ENCODE results near the gene KMT2D.

Gene KMT2D

DNA sequence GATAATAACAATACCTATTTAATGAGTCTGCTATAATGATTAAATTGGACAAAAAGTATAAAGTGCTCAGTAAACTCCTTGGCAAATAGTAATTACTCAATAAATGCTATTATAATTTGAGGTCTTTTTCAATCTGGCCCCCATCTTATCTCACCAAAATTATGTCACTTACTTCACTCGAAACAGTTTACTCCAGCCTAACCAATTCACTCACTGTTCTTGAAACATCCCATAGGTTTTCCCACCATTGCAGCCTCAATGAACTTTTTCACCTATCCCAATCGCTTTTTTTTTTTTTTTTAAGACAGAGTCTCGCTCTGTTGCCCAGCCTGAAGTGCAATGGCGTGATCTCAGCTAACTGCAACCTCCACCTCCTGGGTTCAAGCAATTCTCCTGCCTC, 24.6 kb downstream of the KMT2D start:
- DNase-seq (ENCODE audit: low spot score), result no peak

DNA sequence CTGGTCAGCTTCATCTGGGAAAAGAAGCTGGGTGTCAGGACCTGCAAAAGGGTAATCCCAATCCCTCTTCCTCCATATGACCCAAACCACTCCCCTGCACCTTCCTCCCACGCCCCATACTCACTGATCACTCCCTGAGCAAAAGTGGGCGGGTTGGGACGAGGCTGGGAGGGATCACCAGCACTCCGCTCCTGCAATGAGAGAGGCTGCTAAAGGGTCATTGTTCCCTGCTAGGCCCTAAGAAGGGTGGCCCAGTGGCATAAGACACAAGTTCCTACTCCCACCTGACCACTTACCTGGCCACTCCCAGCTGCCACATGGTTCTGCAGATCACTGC, 26.3 kb downstream of the KMT2D start:
- no peak for DNase-seq (ENCODE audit: low spot score)

DNA sequence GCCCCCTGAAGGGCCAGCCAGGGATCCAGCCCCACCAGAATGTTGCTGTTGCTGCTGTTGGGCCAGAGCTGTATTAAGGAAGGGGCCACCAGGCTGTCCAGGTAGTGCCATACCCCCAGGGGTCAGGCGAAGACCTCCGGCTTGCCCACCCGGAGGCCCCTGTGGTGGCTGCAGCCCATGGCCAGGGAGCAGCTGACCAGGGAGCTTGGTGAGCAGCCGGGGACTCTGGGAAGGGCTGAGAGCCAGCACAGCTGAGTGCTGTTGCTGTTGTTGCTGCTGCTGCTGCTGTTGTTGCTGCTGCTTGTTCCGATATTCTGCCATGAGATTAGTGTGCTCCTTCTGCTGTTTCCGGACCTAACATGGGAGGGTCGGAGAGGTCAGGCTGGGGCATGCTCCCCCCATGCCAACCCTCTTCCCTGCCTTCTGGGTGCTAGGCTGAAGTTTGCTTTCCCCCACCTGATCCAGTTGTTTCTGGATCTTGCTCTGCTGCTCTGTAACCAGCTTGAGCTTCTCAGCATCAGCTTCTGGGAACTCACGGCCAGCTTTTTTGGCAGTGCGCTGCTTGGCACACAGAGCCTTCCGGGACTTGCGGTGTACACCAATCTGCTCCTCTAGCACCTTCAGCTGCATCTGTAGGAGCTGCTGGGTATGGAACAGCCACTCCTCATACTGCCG, 26.8 kb downstream of the KMT2D start:
- peak; percentile 22 for DNase-seq (ENCODE audit: low spot score)

DNA sequence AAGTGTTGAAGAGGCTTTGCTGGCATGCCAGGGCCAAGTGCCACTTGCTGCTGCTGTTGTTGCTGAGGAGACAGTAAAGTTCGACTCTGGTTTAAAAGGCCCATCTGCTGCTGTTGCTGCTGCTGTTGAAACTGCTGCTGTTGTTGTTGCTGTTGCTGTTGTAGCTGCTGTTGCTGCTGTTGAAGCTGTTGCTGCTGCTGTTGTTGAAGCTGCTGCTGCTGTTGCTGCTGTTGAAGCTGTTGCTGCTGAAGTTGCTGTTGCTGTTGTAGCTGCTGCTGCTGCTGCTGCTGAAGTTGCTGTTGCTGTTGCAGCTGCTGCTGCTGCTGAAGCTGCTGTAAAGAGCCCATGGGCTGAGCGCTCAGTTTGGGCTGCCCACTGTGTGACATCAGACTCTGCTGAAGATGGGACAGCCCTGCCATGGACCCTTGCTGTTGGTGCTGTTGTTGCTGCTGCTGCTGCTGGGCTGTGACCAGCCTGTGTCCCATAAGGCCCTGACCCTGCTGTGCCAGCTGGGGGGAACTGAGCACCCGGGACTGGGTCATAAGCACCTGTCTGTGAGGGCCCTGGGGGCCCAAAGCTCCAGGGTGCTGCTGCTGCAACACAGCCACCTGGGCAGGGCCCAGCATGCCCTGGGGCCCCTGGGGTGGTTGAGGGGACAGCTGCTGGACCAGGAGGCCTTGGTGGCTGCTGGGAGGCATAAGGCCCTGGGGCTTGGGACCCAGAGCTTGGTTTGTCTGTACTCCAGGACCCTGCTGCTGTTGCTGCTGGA, 27.7 kb downstream of the KMT2D start:
- no peak for DNase-seq (ENCODE audit: low spot score)

DNA sequence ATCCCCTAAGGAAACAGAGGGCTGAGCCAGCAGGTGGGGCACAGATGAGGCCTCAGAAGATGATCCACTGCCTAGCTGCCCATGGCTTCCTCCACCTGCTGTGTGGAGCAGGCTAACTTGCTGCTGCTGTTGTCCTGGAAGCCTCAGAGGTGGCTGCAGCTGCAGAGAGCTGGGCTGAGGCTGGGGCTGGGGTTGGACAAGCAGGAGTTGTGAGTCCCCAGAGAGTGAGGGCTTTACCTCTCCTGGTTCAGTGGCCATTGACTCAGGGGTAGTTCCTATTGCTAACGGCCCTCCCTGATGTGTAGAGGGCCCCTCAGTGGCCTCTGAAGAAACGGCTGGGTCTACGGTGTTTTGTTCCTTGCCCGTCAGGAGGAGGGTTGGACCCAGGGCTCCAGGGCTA, 28.3 kb downstream of the KMT2D start:
- no peak for DNase-seq (ENCODE audit: low spot score)

DNA sequence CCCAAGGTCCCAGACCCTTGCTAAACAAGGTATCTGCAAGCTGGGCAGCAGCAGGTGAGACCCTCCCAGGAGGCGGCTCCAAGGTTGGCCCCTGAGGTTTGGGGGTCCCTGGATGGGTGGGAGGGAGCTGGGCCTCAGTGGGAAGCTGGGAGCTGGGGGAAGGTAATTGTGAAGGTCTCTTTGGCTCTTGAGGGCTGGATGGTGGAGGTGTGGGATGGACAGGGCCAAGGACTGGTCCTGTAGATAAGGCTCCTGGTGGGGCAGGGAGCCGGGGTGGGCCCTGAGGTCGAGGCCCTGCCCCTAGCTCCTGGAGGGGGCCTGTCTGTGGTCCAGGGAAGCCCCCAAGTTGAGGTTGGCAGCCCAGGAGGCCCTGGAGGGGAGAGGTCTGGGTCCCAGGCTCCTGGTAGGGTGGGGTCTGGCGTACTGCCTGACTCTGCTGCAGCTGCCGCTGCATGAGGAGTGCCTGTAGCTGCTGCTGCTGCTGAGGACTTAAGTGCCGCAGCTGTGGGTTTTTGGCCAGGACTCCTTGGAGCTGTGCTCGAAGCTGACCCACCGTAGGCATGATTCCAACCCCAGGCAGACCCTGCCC, 28.9 kb downstream of the KMT2D start:
- DNase-seq (ENCODE audit: low spot score), result no peak

DNA sequence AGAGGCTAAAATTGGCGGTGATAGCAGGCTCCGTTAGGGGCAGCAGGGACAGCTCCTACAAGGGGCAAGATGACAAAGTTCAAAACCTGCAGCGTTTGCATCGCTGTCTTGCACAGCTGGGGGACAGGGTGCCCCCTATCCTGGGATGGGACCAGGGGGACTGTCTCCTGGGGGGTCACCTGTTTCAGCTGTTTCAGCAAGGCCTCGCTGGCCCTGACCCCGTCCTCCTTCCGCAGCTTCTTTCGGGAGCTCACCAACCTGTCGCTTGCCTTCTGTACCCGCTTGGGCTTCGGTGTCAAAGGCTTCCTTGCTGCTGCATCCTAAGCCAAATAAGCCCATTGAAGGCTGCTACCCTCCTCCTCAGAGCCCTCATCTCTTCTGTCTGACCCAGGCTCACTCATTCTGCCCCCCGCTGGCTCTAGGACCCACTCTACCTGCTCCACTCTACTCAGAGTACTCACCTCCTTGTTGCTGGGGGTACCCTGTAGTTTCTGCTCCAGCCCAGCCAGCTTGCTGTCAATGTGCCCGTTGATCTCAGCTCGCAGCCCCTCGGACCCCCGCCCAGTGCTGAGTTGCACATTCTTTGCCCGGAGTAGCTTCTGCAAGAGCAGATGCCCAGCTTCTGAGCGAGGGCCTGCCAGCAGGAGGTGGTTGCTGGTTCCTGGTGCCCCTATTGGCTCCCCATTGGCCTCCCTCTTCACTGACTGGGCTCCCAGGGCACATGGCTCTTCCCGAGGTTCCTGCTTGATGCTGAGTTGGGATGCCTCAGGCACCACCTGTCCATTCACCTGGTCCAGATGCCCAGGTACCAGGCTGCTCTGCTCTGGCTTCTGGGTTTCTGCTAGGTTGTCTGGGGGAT, 29.7 kb downstream of the KMT2D start:
- DNase-seq (ENCODE audit: low spot score), result no peak

DNA sequence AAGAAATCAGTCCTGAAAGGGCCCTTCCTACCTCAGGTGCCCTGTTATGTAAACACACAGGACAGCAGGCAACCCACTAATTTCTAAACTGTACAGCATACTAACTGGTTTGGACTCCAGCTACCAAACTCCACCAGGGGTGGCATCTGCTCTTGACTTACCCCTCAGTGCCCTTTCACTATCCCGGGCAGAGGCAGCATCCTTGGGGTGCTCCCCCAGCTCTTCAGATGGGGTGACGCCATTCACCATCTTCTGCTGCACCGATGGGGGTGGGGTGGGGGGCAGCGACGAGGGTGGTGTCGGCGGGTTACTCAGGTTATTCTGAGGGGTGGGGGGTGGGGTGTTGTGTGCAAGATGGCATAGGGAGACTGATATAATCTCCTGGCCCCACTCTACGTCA, 30.5 kb downstream of the KMT2D start:
- DNase-seq (ENCODE audit: low spot score), result no peak

DNA sequence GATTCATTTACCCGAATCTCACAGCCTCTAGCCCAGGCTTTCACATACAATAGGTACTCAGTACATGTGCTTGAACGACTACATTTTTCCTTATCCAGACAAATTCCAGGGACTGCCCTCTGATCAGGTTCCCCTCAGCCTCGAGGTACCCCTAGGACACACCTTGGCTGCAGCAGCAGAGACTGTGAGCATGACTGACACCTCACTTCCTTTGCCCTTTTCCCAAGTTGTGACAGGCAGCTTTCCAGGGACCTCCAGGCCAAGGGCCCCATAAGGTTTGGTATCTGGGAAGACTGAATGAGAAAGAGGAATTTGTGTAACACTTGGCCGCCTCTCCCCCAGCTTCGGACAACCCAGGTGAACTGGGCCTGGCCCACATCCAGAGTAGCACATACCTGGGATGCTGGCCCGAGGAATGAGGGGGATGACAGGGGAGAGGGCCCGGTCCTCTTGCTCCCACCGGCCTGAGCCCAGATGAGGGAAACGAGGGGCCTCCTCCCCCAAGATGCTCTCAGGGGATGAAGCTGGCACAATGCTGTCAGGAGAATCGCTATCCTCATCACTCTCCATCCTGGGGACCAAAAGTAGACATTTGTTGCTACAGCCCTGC, 31.8 kb downstream of the KMT2D start:
- DNase-seq (ENCODE audit: low spot score), result no peak

DNA sequence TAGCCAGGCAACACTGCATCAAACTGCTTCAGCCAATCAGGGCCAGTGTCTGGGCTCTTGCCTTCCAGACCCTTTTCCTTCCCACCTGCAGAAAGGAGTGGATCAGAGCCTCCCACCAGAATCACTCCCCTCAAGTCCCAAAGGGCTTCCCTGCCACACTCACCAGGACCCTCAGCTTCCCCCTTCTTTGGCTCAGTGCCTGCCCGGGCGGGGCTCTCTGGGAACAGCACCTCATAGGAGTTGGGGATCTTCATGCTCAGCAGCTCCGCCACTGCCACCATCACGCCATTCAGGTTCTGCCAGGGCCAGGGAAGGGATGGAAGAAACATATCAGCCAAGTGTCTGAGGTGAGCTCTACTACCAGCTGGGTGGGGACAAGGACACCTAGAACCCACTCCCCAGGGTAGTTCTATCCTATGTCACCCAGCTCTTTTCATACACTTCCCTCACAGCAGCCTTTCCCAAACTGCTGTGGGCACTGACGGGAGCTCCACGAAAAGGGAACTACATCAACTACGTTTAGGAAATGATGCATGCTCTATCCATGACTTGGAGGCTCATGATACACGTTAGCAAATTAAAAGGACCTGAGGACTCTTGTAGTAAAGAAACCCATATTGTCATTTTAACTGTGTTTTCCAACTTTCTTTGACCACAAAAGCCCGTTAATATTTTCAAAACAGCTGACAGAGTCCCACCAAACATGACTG, 32.6 kb downstream of the KMT2D start:
- no peak for DNase-seq (ENCODE audit: low spot score)

DNA sequence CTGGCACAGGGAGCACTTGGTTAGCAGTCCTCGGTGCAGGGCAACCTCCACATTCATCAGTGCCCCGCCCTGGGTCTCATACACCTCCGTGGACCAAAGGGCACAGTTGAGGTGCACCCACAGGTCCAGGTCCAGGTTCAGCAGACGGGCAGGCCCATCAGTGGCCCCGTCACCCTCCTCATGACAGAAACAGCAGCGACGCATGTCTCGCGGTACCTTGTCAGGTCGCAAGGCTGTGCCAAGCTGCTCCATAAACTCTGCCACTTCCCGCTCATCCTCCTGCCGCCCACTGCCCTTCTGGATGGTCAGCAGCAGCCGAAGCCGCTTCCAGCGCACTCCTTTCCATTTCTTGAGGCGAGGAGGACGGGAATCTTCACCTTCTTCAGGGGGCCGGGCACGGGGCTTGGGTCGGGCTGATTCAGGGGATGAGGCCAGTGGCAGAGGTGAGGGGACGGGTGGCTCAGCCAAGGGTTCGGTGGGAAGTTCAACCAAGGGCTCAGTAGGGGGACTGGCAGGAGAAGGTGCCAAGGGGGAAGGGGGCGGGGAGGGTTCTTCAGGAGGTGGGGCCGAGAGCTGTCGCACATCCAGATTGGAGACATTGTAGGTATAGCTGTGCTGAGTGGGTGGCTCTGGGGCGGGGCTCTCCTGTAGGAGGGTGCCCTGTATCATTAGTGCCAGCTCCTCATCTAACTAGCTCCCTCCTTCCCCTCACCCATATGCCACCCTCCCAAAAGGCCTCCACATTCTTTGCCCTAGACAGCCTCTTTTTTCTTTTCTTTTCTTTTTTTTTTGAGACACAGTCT, 33.7 kb downstream of the KMT2D start:
- no peak for DNase-seq (ENCODE audit: low spot score)

DNA sequence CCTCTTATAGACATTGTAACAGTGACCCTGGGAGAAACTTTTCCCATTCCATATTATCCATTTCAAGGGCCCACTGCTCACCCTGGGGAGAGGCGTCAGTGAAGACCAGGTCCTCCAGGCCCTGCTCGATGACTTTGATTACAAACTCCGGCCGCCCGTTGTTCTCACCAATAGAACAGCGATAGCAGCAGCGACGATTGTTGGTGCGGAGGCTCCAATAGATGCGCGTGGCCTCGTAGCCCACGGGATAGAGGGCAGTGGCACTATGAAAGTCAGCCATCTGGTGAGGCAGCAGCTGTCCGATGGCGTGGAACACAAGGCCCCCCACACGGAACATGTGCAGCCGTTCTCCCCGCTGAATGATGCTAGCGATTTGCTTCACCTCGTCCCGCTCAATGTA, 34.5 kb downstream of the KMT2D start:
- DNase-seq (ENCODE audit: low spot score), result no peak

DNA sequence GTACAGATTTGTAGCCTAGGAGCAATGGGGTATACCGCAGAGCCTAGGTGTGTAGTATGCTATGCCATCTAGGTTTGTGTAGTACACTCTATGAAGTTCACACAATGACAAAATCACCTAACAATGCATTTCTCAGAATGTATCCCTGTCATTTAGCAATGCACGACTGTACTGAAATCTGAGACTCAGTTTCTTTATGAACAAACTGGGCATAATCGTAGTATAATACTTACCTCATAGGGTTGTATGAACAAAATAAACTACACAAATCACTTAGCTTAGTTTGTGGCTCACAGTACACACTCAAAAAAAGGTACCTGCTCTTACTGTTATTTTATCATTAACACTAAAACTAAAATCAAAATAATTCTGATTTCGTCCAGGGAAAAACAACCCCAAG, 35.1 kb downstream of the KMT2D start:
- DNase-seq (ENCODE audit: low spot score), result no peak

DNA sequence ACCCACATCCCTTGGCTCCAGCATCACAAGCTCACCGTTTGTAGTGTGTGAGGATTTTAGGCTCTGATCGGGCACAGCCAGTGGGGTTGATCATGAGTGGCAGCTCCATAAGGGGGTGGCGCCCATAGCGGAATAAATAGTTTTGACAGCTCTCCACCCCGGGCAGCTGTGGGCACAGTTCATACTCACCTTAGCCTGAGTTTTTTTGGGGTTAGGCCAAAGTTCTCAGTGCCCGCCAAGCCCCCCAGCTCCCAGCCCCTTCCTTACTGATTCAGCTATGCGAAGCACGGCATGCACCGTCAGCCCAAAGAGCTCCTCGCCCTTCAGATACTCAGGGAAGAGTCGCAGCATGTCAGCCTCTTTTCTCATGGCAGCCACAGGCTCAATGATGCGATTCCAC, 36.1 kb downstream of the KMT2D start:
- no peak for DNase-seq (ENCODE audit: low spot score)

DNA sequence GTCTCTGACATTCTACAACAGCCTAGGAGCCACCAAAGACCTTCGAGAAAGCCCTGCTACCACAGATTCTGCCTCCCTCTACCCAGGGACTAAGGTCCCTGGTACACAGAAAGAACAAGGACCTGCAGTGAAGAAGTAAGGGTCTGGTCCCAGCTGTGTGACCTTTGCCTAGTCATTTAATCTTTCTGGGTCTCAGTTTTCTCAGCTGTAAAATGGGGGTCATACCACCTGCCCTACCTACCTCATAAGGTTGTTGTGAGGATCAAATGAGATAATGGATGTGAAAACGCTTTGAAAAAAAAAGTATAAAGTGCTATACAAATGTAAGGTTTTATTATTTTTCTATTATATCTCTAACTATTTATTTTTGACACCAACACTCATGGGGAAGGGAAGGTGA, 36.8 kb downstream of the KMT2D start:
- DNase-seq (ENCODE audit: low spot score), result no peak

DNA sequence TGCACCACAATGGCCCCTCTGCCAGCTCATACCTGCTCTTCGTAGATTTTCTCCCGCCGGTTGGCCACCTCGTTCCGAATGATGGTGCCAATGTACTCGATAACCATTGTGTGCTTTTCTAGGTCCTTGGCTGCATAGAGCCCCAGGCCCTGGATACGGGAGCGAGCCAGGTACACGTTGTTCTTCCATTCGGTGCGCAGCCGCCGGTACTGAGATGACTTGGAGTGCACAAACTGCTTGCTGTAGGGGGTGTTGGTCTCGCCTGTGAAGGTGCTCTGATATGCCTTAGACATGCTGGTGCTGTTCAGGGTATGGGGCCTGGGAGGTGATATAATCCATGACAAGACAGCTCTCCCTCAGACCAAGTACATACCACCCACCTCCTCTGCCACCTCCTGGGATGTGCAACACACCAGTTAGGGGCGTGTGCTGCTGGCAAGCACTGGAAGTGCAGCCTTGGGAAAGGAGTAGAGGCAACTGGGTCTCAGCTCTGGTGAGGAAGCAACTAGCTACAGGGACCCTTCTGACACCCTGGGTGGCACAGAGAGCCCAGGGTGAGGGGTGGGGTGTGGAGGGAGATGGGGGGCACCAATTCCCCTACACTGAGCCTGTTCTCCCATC, 37.9 kb downstream of the KMT2D start:
- no peak for DNase-seq (ENCODE audit: low spot score)

DNA sequence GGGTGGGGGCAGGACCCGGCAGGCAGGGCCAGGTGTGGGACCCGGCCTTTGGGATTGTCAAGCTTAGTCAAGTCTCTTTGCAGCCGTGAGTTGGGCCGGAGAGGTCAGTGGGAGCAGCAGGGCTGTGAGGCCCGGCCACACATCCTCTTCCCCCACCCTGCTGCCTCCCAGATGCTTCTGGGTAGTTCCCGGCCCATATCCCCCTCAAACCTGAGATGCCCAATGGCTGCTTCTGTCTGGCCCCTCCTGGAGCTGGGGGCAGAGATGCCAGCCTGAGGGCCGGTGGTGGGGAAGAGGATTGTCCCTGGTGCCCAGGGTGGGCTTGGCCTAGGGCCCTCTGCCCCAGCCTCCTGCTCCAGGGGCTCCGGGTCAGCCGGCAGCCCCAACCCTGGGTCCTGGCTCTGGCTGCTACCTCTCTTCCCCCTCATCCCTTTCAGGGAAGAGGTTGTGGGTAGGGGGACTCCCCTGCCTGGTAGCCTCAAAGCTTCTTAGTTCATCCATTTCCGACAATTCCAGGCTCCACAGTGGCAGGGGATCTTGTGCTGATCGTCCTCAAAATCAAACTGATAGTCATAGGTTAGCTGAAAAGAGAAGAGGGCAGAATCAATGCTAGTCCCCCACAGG, 39.2 kb downstream of the KMT2D start:
- DNase-seq (ENCODE audit: low spot score), result no peak

DNA sequence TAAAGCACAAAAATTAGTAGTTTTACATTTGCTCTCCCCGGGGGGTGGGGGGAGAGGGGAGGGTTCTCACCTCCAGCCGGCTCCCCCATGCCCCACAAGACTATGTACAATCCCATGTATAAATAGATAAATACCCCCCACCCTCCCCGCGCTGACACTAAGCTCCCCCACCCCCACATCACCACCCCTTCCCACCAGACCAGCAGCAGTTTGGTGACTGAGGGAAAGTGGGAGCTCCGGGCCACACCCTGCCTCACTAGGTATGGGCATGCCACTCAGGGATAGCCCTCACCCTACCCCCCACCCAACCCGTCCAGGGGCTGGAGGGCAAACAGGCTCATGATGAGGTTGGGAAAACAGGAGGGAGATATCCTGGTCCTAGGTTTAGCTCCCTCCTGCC, 40.2 kb downstream of the KMT2D start:
- DNase-seq (ENCODE audit: low spot score), result no peak

DNA sequence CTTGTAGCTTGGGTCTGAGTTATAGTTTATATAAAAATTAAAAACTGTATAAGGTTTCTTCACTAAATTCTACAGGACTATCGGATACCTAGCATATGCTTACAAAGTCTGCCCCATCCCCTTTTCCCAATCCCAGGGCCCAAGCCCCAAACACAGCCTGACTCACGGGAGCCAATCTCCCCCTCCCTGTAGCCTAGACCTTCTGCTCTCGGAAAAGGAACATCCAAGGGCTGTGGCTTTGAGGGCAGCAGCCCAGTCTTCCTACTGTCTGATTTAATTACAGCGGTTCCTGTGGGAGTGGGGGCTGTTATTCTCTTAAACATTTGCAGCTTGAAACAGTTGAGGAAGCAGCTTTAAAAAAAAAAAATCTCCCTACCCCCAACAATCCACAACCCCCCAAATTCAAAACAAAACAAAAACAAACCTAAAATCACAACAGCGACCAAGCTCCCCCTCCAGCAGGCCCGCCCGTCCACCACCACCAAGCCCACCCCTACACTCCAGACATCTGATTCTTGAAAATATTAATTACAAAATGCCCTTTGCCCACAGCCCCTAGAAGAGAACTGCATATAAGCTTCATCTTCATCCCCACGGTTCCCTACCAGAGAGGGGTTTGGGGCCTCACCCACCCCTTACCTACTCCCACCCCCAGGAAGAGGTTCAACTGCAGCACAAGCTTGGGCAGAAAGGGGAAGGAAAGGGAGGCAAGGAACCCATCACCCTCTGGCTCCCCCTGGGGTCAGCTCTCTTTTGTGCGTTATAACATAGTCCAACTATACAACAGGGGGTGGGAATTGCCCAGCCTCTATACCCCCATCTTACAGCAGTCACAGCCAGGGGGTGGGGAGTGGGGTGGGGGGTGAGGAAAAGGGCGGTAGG, 40.9 kb downstream of the KMT2D start:
- DNase-seq (ENCODE audit: low spot score), result no peak

All from pons (tissue), 1 donor.